GM19351 (cell line): Measurements from ENCODE around the gene NPM1.

Source experiments
- ATAC-seq: cut with Tn5 transposase; IDR thresholded peaks from one replicate; pipeline ENCODE4 v1.9.1; 2021; ENCODE audit warnings: mild to moderate bottlenecking, moderate library complexity; ENCODE audit not compliant: unreplicated experiment

Gene NPM1

DNA sequence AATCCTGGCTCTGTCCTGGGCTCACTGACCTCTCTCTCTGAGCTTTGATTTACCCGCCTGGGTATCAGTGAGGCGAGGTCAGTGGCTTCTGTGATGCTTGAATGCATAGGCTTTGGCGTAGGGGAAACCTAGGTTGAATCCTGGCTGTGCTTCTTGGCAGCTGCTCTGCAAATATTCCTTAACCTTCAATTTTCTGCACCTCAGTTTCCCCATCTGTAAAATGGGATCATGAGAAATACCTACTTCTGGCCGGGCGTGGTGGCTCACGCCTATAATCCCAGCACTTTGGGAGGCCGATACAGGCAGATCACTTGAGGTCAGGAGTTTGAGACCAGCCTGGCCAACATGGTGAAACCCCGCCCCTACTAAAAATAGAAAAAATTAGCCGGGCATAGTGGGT is 39.0 kb downstream of the NPM1 start:
- ATAC-seq, result no peak

DNA sequence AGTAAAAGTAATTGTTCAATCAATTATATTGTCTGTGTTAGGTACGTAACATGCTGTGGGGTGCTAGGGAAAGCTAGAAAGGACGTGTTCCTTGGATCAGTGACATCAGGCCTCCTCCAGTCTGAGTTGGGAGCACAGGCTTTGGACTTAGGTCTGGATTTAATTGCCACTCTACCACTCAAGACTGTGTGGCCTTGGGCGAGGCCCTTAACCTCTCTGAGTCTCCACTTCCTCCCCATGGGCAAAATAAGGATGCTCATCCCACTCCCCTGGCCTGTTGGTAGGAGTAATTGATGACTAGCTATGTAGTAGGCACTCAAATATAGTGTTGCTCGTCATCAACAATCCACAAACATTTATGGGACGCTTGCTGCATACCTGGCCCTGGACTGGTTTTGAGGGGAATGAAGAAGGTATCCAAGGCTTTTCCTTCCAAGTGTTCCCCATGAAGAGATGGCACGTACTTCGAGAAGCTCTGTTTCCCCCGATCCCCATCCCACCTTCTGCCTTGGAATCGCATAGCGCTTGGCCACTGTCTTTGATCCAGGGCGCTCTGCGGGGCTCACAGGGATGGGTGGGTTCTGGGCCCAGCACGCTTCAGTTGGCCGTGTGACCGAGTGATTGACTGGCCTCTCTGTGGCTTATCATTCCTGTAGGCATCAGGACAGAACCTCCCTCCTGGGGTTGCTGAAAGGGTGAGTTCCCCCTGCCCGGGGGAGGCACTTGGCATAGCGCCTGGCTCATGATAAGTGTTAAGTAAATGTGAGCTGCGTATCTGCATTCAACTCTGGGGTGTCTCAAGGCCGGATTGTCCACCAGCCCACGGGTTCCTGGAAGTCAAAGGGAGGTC is 39.9 kb downstream of the NPM1 start:
- ATAC-seq, result no peak

- ATAC-seq, result no peak
Observed at GRCh38 chr5:171428168-171428696, 40.6 kb downstream of the NPM1 start.

DNA sequence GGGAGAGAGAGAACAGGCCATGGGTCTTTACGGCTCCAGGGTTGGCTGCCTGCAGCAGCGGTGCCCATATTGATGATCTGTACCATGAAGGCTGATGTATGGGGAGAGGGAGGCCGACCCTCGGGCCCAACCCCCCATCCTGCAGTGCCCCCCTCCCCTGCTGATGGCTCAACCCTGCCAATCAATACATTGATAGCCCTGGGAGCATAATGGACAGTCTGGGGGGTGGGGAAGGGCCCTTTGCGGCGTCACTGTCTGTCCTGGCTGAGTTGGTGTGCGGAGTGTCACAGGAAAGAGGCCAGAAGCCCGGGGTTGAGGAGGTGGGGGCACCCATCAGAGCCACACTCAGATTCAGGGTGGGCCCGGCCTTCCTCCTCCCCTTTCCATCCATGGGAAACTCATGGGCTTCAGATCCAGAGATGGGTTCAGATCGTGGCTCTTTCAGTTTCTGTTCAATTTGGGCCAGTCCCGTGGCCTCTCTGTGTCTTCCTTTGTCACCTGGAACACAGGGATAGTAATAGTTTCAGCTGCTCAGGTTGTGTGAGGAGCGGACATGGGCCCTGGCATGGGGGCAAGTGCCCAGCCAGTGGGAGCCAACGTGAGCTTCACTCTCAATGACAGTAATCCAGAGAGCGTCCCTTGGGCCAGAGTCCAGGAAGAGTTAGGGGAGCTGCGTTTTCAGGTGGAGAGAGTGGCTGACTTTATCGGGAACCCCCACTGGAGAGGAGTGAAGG is 41.3 kb downstream of the NPM1 start:
- ATAC-seq, result no peak

- ATAC-seq, result no peak
Observed at GRCh38 chr5:171429543-171429910, 41.9 kb downstream of the NPM1 start.

DNA sequence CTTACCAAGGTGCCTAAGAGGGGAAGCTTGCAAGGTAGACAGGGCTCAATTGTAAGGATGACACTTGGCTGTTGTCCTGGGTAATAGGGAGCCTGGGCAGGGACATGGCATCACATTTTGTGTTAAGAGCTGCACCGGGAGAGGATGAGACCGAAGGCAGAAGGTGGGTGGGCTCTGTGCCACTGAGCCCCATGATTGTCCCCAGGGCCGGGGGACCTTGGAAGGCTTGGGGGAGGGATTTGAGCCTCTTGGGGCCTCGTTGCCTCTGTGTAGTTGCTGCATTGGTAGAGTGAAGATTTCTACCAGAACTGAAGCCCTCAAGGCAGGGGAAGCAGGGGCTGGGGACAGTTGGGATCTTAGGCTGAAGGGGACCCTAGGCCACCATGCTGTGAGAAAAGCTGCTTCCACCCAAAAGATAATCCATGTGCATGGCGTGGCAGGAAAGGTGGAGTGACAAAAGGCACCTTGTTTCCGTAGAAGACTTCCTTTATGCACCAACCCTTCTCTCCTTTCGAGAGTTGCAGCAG is 43.7 kb downstream of the NPM1 start:
- no peak for ATAC-seq

GRCh38 chr5:171432076-171432475 is 44.4 kb downstream of the NPM1 start:
- no peak for ATAC-seq

DNA sequence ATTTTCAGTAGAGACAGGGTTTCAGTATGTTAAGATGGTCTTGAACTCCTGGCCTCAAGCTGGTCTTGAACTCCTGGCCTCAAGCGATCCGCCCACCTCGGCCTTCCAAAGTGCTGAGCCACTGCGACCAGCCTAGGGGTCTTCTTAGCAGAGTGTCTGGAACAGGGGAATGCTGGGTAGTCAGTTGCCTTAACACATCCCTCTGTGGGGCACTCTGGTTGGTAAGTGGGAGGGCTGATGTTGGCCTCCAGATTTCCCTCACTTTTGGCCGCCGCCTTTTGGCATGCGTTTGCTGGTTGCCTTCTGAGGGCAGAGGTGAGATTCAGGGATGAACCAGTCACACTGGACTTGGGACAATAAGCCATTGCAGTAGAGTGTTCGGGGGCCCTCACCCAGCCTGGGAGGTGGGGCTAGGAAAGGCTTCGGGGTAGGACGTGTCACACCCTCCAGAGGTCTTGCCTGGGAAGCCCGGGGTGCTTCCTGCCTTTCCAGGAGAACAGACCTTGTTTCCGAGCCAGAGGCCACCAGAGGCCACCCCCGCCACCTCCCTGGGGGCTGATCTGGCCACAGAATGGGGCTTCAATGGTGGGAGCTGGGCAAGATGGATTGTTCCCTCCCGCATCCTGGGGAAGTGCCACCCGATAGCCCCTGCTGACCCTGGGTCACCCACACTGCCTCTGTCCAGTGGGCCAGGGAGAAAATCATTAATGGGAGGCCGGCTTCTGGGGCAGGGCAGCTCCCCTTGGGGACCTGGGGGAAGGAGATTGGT is 45.1 kb downstream of the NPM1 start:
- ATAC-seq, result no peak

GRCh38 chr5:171433352-171433698 is 45.7 kb downstream of the NPM1 start:
- no peak for ATAC-seq

GRCh38 chr5:171433982-171434676 is 46.5 kb downstream of the NPM1 start:
- no peak for ATAC-seq

DNA sequence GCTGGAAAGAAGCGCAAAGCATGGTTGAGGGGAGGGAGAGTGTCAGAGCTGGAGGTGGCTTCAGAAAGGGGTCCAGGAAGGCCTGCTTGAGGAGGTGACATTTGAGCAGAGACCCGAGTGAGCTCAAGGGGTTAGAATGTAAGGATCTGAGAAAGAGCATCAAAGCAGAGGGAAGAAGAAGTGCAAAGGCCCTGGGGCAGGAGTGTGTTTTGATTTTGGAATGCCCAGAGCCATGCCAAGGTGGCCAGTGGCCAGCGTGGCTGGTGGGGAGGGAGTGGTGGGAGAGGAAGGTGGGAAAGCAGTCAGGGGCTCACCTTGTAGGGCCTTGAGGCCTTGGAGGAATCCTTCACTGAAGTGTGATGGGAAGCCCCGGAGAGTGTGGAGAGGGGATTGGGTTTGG is 47.2 kb downstream of the NPM1 start:
- ATAC-seq, result no peak

GRCh38 chr5:171435908-171436307 is 48.3 kb downstream of the NPM1 start:
- no peak for ATAC-seq

DNA sequence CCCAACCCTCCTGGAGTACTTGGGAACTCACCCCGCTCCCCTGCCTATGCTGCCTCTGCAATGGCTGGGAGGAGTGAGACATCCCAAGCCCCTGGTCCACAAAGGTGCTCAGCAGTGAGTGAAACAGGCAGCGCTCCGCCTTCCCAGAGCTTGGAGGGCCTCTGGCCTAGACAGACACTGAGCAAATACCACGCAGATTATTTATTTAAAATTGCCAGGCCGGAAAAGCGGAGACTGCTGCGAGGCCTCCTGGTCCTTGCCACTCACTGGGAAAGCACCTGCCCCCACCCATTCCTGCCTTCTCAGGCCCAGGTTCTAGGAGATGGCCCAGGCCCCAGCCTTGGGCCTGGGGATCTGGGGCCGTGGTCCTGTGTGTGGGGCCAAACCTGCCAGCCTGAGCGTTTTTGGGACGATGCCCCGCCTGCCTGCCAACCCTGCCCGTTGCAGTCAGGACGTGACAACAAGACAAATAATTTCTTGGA is 49.2 kb downstream of the NPM1 start:
- no peak for ATAC-seq

DNA sequence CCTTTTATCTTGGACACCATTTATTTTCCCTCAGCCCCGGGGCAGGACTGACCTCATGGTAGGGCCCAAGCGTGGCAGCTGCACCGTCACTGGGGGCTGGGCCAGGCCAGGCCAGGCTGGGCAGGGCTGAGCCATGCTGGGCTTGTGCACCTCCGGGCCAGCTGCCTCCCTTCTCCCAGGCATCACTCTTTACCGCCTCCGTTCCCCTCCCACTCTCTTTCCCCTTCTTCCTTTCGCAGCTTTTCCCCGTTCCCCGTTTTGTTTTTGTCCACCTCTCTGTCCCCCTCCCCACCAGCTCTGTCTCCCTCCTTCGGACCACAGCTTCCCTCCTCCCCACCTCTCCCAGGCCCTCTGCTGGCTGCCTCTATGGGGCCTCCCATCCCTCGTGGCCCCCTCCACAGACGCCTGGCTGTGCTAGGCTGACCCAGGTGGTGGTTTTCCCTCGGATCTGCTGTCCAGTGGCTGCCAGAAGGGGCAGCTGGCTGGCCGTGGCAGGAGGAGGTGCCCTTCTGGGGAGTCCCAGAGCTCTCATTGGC is 49.7 kb downstream of the NPM1 start:
- no peak for ATAC-seq

GRCh38 chr5:171438738-171439137 is 51.1 kb downstream of the NPM1 start:
- ATAC-seq, result no peak

DNA sequence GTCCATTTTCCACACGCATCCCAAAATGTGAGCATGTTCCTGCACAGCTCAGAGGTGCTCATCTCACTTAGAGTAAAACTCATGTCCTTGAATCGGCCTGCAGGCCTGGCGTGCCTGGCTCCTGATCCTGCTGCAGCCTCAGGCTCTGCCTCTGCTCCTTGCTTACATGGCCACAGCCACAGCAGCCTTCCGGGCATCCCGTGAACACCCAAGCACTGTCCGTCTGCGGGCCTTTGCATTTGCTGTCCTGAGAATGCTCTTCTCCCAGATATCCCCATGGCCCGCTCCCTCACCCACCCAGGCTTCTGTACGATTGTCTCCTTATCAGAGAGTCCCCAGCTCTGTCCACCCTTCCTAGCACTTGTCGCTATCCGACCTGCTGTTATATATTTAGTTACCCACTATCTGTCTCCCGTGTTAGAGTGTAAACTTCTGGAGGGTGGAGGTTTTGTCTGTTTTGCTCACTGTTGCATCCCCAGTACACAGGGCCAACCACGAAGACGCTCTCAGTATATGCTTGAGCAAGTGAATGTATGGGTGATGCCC is 53.7 kb downstream of the NPM1 start:
- ATAC-seq, result no peak

DNA sequence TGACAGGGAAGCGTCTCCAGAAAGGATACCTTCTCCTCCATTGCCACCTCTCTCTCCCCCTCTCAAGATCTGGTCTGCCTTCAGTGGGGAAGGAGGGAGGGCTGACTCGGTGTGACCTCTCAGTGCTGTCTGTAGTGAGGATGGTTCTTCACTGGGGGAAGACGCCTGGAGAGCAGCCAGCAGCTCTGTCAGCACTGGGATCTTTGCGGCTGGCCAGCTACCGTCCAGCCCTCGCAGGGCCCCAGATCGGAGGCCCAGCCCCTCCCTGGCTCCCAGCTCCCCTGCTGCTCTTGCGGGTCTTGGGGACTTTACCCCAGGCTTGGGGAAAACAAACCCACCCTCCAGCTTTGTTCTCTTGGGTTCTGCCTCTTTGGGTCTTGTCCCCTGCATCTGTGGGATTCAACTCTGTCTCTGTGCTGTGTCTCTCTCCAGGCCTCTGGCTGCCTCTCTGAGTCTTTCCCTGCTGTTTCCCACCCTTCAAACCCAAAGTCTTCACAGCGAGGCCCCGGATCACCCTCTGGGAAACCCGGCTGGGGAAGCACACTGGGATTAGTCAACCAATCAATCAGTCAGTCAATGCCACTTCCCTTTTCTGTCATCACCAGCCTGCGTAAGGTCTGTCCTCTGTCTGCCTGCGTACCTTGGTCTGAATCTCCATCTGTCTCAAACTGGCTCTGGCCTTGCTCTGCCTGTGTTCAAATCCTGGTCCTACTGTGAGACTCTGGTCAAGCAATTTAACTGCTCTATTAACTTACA is 54.8 kb downstream of the NPM1 start:
- ATAC-seq, result no peak

- no peak for ATAC-seq
Observed at GRCh38 chr5:171444582-171444981, 56.9 kb downstream of the NPM1 start.
